ENCODE data around the gene FOXE3. TPM values are rescaled to one million over a fixed set of nuclear protein-coding genes. Genes with fewer than 3 reads are reported as not detected.

The FOXE3 gene
- total RNA-seq, 1 donor from 2014 or later, result not detected

DNA sequence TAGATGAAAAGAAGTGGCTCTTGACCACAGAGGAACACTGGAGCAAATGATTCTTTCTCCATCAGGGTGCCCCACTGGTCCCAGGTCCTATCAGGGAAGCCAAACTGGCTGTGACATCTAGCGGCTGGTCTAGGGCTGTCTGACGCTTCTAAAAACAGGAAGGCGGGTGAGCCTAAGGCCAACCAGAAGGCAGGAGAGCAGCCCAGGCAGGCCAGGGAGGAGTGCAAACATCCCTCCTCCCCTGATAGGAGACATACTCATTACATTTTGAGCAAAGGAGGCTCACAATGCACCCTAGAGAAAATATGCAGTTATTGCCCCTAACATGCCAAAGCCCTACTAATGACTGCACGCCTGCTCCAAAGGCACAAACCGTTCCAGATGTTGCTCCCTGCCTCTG, 10.4 kb upstream of the FOXE3 start:
- no peak for DNase-seq (ENCODE audit: low read depth)
- Histone ChIP-seq H3K4me3 (ENCODE audit: low read depth, low read length) (no peak overlapping the region), H3K27me3 (ENCODE audit: control insufficient read depth, insufficient read depth, low read length) (no peaks in the 10 kb centered on the region), H3K36me3 (ENCODE audit: control insufficient read depth, insufficient read depth, low read length) (no peaks in the 10 kb centered on the region)
- no peak for TF ChIP-seq CTCF (IDR thresholded peaks at IDR 0.05; ENCODE audit: insufficient read depth, low read length, severe bottlenecking)
- FAIRE-seq, result no peak

GRCh38 chr1:47406966-47407365, 9.1 kb upstream of the FOXE3 start:
- Histone ChIP-seq H3K36me3 (ENCODE audit: control insufficient read depth, insufficient read depth, low read length) (no peaks in the 10 kb centered on the region), H3K4me3 (ENCODE audit: low read depth, low read length) (no peak overlapping the region), H3K27me3 (ENCODE audit: control insufficient read depth, insufficient read depth, low read length) (no peaks in the 10 kb centered on the region)
- DNase-seq (ENCODE audit: low read depth) (no peak), FAIRE-seq (no peak)
- no peak for TF ChIP-seq CTCF (IDR thresholded peaks at IDR 0.05; ENCODE audit: insufficient read depth, low read length, severe bottlenecking)

DNA sequence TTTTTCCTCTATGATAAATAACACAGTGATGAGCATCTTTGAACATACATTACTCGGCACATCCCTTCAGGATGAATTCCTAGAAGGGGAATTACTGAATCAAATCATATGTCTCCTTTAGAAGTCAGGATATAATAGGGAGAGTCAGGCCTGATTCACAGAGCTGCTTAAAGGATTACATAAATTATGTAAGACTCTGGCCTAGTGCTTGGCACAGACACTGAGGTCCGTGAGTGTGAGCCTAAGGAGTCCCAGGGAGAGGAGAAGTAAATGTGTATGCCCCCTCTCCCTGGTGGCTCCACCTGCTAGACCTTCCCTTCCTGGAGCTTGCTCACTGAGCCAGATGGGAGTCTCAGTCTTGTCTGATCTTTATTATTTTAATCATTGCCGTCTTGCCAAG, 8.6 kb upstream of the FOXE3 start:
- peak; percentile 69 for DNase-seq (ENCODE audit: low read depth)
- TF ChIP-seq CTCF (IDR thresholded peaks at IDR 0.05; ENCODE audit: insufficient read depth, low read length, severe bottlenecking), result no peak
- FAIRE-seq, result no peak
- no peak overlapping the region for H3K4me3 ChIP-seq (ENCODE audit: low read depth, low read length)
- H3K27me3 ChIP-seq (ENCODE audit: control insufficient read depth, insufficient read depth, low read length), result no peaks in the 10 kb centered on the region
- H3K36me3 ChIP-seq (ENCODE audit: control insufficient read depth, insufficient read depth, low read length), result no peaks in the 10 kb centered on the region

DNA sequence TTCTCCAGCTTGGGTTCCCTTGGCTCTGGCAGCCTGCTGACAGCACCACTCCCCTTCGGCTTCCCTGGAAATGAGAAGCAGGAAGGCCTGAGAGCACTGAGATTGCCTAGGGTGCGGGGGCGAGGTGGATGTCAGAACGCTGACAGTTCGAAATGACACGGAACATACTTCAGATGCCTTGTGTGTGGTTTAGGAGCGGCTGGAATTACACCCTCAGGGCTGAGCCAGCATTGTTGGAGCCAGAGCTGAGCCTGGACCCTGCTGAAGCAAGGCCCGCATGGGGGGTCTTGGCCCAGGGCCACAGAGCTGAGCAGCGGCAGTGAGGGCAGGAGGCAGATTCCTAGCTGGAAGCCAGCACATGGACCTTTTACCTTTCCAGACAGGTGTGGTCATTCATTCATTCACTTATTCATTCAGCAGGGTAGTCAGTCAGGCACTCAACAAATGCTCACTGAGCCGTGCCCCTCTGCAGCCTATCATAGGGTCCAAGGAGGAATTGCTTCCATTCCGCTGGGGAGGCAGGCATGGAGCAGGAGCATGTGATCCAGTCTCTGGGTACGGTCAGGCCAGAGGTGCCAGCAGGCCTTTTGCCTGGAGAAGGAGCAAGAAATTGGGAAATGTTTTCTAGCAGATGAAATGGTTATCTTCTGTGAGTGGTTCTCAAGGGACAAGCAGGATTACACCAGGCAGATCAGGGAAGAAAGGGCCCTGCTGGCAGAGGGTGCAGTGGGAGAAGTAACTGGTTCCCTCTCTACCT, 6.6 kb upstream of the FOXE3 start:
- no peaks in the 10 kb centered on the region for H3K36me3 ChIP-seq (ENCODE audit: control insufficient read depth, insufficient read depth, low read length)
- no peak for TF ChIP-seq CTCF (IDR thresholded peaks at IDR 0.05; ENCODE audit: insufficient read depth, low read length, severe bottlenecking)
- FAIRE-seq (peak; percentile 83), DNase-seq (ENCODE audit: low read depth) (peak; percentile 90)
- no peaks in the 10 kb centered on the region for H3K27me3 ChIP-seq (ENCODE audit: control insufficient read depth, insufficient read depth, low read length)
- H3K4me3 ChIP-seq (ENCODE audit: low read depth, low read length), result no peak overlapping the region

- Histone ChIP-seq H3K36me3 (ENCODE audit: control insufficient read depth, insufficient read depth, low read length) (no peaks in the 10 kb centered on the region), H3K4me3 (ENCODE audit: low read depth, low read length) (no peak overlapping the region), H3K27me3 (ENCODE audit: control insufficient read depth, insufficient read depth, low read length) (no peaks in the 10 kb centered on the region)
- FAIRE-seq (no peak), DNase-seq (ENCODE audit: low read depth) (no peak)
- TF ChIP-seq CTCF (IDR thresholded peaks at IDR 0.05; ENCODE audit: insufficient read depth, low read length, severe bottlenecking), result no peak
Observed at GRCh38 chr1:47410068-47410455, 6.0 kb upstream of the FOXE3 start.

DNA sequence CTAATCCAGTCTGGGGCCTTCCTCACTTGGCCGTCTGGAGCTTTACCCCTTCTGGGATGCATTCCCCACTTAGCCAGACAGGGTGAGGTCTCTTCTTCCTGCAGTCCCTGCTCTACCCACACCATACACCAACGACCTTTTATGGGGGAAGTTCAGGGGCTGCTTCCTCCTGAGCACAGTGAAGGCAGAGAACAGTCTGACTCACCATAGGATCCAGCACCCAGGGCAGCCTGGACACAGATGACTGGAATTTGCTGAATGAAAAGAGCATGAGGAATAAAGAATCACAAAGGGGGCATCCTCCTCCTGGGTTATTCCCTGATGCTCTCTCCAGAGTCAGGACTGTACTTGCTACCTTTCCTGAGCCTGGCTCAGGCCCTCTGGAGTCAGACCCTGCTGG, 4.6 kb upstream of the FOXE3 start:
- Histone ChIP-seq H3K36me3 (ENCODE audit: control insufficient read depth, insufficient read depth, low read length) (no peaks in the 10 kb centered on the region), H3K4me3 (ENCODE audit: low read depth, low read length) (no peak overlapping the region), H3K27me3 (ENCODE audit: control insufficient read depth, insufficient read depth, low read length) (no peaks in the 10 kb centered on the region)
- no peak for TF ChIP-seq CTCF (IDR thresholded peaks at IDR 0.05; ENCODE audit: insufficient read depth, low read length, severe bottlenecking)
- DNase-seq (ENCODE audit: low read depth), result peak; percentile 45
- FAIRE-seq, result peak; percentile 82
